GM21717 (cell line): ENCODE measurements around the gene BUB3.

Experiments
- ATAC-seq: cut with Tn5 transposase; IDR thresholded peaks from one replicate; pipeline ENCODE4 v1.9.1; 2021; ENCODE audit warnings: mild to moderate bottlenecking, moderate library complexity; ENCODE audit not compliant: unreplicated experiment

The BUB3 gene

DNA sequence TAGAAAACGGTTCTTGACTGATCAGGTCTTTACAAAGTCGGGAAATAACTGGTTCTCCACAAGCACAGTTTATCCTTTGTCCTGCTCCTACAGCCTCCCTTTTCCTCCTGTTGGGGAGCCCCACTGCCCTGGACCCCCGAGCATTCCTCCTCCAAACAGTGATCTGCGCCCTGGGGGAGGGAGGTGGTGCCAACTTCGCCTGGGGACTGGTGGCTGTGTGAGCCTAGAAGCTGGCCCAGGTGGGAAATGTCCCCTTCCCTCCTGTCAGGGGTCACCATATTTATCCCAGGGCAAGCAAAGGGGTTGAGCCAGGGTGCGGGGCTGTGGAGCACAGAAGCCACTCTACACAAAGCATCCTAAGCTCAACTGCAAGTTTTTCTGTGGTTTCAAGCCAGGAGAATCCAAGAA is 13.2 kb upstream of the BUB3 start:
- no peak for ATAC-seq

DNA sequence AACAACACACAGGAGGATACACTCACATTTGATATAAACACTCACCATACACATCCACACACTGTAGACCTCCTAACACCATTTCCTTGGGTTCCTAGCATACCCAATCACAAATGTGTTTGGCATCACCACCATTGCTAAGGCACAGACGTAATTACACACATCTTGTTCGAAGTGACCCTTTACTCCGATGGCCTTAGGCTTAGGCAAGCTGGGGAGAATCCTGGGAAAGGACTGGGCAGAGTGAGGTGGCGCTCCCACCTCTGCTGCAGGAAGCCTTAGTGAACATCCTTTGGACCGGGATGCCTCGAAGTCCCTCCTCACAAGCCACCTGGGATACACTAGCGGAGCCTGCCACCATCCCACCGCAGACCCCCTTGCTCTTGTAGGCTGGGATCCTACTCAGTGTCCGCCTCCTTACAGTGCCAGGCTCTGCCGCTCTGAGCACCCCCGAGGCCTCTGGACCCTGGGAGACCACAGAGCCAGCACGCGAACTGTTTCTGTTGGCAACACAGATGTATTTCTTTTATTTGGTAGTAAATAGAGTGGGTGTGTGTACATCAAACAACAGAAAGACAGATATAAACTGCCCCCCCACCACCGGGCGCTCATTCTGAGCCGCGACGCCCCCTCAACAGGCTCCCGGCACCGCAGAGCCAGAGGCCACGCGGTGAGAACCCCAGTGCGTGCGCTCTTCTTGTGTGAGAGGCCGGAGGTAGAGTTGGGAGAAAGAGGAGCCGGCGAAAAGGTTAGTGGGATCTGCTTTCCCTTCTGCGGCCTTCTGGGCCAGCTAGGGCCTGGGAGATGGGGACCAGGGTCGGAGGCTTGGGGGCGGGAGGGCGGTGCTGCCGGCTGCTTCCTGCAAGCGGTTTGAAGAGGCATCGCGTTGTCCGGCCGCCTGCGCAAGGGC is 12.2 kb upstream of the BUB3 start:
- ATAC-seq, result no peak

DNA sequence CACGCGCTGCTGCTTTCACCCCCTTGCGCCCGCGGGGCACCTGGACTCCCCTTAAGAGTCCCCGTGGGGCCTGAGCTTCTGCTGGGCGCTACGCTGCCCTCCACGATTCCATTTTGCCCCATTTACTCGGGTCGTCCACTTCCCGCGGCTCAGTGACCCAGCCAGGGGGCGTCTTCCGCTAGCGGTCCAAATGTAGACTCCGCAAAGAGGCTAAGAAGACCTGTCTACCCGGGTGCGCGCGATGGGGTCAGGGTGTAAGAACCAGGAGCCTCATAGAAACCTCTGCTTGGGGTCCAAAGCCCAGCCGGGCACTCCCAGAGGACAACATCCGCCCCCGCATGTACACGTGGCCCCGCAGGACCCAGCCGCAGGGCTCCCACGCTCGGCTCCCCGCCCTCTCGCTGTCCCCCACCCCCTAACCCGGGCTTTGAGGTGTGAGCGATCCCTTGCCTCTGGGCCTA is 11.5 kb upstream of the BUB3 start:
- no peak for ATAC-seq

DNA sequence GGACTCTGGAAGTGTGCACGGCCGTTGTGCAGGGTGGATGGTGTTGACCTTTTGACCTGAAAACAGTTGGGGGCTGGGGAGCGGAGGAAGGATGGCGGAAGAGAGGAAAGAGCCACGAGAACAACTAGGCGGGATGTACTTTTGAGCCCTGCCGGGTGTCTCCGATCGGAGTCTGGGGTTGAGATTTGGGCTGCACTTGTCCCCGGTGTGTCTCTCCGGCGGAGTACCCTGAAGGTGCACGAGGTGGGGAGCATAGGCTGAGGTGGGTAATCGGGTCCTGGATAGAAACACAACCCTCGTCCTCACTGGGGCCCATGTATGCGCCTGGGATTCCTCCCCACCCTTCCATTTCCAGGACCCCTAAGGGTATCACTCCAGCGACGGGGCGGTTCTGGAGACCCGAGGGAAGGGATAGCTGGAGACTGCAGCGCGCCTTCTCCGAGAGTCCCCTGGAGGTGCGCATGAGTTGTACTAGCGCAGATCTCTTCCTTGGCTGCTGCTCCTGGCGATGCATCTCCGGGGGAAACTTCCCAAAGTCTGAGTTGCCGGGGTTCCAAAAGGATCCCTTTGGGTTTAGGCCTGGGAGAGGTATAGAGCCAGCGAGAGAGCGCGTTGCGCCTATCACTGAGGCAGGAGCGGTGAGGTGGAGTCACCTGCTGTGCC is 10.9 kb upstream of the BUB3 start:
- ATAC-seq, result no peak

DNA sequence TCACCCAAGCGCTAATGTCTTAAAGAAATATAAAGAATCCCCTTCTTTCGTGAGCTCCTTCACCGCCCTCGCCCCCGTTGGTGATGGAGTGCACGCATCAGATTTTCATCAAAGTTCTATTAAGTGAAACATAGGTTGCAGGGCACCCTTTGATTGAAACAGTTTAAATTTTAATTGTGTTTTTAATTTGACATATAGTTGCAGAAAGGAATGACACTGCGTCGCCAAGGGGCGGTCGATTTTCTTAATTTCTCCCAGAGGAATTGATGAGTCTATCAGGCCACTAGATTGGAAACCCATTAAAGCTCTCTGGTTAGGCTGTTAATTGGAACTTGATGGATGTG is 10.4 kb upstream of the BUB3 start:
- ATAC-seq, result no peak

DNA sequence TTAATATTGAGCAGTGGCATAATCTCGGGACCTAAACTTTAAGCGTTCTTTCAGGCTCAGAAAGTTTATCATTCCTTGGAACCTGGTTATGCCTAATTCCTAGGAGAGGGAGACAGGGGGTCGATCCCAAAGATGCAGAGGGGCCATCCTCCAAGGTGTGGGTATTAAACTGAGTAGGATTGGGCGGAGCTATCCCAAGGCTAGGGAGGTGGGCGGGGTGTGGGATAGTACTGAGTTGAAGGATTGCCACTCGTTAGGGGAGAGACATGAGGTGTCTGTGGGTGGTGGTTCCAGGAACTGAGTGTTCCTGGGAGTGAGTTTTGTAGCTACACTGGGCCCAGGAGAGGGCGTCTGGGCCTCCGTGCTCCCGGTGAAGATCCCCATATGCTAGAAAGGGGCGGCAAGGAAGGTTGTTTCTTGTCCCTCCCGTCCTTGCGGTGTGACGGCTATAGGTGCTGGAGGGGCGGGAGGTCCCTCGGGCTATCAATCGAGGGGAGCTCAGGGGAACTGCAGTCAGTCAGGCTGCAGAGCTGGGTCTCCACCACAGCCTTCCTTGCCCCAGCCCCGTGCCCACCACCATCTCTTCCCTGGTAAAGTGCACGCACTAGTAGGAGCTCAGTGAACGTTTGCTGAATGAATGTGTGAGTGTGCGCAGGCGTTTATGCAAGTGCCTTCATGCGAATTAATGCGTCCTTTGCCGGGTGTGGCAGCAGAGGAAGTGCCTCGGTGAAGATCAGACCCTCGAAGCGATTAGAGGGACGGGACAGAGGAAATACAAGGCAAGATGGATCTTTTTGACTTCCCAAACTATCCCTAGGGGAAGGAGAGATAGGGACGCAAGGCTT is 9.3 kb upstream of the BUB3 start:
- no peak for ATAC-seq

DNA sequence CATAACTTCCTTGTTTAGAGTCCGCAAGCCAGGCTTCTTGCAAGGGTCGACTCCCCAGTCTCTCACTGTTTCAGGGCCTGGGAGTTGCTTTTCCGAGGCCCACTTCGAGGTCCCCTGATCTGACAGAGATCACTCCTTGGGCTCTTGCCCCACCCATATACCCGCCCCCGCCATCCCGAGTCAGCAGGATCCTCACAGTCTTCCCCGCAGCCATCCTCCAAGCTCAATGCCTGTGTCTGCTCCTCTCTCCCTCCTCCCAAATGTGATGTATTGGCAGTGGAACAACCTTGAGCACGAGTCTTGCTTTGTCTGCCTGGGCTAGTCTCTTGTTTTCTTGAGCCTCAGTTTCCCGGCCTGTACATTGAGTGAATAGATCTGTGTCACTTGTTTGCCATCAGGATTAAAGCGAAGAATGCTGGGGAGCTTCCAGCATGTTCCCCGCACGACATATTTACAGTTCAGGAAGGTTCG is 8.6 kb upstream of the BUB3 start:
- no peak for ATAC-seq

DNA sequence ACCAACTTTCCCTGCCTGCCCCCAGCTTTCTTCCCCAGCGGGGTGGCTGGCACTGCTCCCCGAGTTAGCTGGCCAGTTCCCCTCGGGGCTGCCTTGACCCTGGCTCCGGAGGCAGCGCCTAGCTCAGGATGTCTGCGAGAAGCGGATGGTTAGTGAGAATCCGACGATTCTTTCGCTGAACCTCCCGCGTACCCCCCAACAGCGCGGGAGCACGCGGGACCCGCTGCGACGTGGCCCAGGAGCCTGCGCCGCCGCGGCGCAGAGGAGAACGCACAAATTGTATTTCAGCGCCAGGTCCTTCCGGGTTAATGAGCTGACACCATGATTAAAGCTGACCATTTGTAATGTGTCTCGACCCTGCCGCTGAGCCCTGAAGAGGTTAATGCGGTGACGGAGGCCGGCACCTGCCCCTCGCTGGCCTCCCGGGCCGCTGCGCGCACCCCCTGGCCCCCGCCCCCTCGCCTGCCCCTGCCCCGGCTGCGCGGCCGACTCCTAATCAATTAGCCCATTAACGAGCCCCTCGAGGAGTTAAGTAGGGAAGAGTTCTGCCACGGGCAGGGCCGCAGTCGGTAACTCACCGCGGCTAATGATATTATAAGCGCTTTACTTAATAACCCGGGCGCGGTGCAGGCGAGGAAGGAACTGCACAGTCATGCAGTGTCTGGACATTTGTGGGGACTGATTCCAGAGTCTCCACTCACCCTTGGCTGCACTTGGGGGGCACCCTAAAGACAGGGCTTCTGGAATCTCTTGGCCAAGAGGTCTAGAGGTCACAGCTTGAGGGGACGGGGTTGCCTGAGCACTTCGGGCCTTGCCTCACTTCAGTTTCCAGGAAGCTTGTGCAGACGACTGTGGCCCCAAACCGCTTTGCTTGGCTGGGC is 7.9 kb upstream of the BUB3 start:
- ATAC-seq, result no peak

DNA sequence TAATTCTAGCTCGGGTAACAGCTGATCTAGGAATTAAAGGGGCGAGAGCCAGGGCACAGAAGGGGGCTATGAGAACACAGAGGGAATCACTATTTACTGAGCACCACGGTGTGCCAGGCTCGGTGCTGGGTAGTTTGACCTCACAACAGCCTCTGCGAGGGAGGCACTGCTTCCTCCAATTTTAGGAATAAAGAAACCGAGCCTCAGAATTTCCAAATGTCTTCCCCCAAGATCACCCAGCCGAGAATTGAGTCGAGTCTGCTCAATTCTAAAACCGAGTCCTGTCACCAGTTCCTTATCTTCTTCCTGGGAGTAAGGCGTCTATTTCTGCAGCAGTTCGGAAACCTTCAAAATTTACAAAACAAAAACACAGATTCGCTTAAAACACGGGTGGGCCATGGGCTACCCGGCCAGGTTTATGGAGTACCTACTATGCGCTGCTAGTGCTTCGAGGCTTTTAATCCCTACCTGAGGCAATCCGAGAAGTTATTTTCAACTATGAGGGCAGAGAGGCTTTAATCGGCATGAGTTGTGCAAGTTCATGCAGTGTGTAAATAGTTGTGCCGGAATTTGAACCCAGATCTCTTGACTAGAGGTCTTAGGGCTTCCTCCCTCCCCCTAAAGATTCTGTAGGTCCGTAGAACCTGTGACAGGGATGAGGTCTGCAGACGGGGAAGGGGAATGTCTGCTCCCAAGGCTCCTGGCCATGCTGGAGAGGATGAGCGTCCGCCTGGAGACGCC is 7.1 kb upstream of the BUB3 start:
- ATAC-seq, result no peak

DNA sequence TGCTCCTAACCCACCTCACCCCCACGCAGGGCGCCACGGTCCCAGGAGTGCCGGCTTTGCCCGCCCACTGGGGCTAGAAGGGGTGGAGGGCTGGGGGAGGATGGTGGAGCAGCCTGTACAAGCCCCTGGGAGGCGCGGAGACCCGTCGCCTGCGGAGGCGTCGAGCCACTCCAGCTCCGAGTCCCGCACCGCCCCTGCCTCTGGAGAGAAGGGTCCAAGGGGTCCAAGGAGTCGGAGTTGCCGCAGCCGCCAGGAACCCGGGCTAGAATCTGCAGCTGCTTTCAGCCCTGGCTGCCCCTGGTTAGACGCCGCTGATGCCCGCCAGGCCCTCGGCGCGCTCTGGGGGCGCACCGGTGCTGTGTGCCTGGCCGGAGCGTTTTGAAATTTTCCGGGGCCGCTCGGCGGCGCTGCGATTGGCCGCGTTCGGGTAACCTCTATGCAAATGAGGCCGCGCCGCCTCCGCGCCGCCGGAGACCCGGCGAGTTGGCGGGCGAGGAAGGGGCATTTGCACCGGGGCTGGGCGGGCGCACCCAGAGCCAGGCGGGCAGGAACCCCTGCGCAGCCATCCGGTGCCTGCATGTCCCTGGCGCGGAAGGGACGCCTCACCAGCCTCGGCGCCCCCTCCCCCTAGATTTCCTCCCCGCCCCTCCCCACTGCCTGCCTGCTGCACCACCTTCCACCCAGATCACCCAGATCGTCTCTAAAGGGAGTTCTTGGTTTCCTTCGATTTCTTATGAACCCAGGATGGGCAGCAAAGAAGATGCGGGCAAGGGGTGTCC is 6.4 kb upstream of the BUB3 start, which contains the start of gene HMX2:
Gene HMX2, plus strand, starts transcription at position 502 of the 779 bp plus-strand sequence. Its CDS starts 243 bp downstream, at position 745.
- no peak for ATAC-seq

- no peak for ATAC-seq
Measured at GRCh38 chr10:123148414-123149161, 5.6 kb upstream of the BUB3 start.

DNA sequence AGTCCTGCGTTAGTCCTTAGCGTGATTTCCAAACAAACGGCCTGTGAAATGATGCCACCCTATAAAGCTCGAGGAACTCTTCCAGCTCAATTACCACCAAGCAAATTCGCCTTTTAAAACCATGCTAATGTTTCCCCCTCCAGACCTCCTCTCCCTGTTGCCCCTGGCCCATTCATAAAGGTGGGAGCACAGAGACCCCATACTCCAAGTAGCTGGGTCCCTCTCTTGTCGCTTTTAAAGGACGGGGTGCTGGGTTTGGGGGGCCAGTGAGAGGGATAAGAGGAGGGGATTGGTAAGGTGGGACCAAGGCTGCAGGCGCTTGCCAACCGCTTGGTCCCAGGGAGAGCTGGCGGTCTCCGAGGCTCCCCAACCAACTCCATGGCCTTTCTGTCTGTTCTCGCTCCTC is 5.0 kb upstream of the BUB3 start:
- no peak for ATAC-seq

GRCh38 chr10:123149568-123150270 is 4.5 kb upstream of the BUB3 start:
- ATAC-seq, result no peak

- no peak for ATAC-seq
Measured at GRCh38 chr10:123150271-123150985, 3.8 kb upstream of the BUB3 start.

DNA sequence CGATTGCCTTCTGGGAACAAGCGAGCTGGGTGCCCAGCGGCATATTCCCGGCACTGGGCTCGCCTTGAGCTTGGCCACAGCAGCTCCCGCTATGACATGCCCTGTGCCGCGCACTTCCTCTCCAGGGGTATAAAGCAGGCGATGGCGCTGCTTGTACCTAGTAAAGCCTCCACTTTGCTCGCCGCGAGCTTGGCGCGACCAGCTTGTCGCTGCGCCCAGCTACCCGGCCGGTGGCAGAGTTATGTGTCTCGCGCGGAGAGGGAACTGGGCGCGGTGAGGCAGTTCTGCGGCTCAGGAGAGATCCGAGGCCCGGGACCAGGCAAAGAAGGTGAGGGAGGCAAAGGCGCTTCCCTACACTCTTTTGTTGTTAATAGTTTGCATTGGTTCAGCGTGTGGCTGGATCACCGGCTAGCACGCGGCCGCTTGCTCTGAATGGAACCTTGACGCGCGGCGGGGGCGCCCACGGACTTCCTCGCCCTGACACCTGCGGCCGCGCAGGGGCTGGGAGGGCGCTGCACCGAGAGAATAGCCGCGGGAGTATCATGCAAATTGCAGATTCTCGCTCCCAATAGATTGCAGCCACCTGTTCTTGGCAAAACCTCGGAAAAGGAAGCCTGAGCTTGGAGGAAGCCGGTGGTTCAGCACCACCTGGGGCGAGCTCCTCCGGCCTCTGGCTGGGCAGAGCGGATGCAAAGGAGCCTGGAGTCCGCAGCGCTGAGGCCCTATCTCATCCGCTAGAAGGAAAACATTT is 3.0 kb upstream of the BUB3 start:
- ATAC-seq, result no peak

GRCh38 chr10:123151737-123152135 is 2.5 kb upstream of the BUB3 start:
- ATAC-seq, result no peak
